Cardiac fibroblast (primary cell): Measurements from ENCODE around the gene PRSS56.

ENCODE experiments used
- DNase-seq, 2 donors: peaks; one replicate each; pipeline versions ENCODE4 v3.0.0 to v3.0.0-alpha.2; 2010; ENCODE audit warnings: low read depth in 2 of 2
- H3K4me3 ChIP-seq, 2 donors: replicated peaks in 1 of 2; 1 replicate in 1 of 2; 2 replicates in 1 of 2; pipeline ENCODE4 v1.5.1; 2011; ENCODE audit warnings: low read depth in 2 of 2, low read length in 2 of 2, mild to moderate bottlenecking in 2 of 2, moderate library complexity in 1 of 2
- CTCF ChIP-seq: IDR thresholded peaks from one replicate; pipeline ENCODE4 v1.5.1; 2011; ENCODE audit warnings: low read depth, mild to moderate bottlenecking, low read length, inconsistent platforms

PRSS56 gene

GRCh38 chr2:232483923-232484627, 36.1 kb upstream of the PRSS56 start:
- no peak for TF ChIP-seq CTCF
- H3K4me3 ChIP-seq, result no peak overlapping the region
- no peak for DNase-seq

- no peak overlapping the region for H3K4me3 ChIP-seq
- no peak for DNase-seq
- no peak for TF ChIP-seq CTCF
These were observed 35.4 kb upstream of the PRSS56 start for GRCh38 chr2:232484628-232485347.

- no peak overlapping the region for H3K4me3 ChIP-seq
- DNase-seq, result no peak
- TF ChIP-seq CTCF, result no peak
These were observed 34.8 kb upstream of the PRSS56 start for GRCh38 chr2:232485348-232485756.

GRCh38 chr2:232485757-232486557, 34.2 kb upstream of the PRSS56 start:
- DNase-seq, result no peak
- TF ChIP-seq CTCF, result no peak
- no peak overlapping the region for H3K4me3 ChIP-seq

- no peak for DNase-seq
- no peak overlapping the region for H3K4me3 ChIP-seq
- TF ChIP-seq CTCF, result no peak
These were observed 33.4 kb upstream of the PRSS56 start for GRCh38 chr2:232486558-232487384.
